ENCODE results near the gene ADAMTSL1.

ADAMTSL1 gene

GRCh38 chr9:18887546-18887945 is 413.6 kb downstream of the ADAMTSL1 start:
- no peak for DNase-seq

- no peak for DNase-seq
These were observed 414.3 kb downstream of the ADAMTSL1 start for GRCh38 chr9:18888290-18888689.

GRCh38 chr9:18889550-18889949 is 415.6 kb downstream of the ADAMTSL1 start:
- no peak for DNase-seq

GRCh38 chr9:18890372-18890771 is 416.4 kb downstream of the ADAMTSL1 start:
- DNase-seq, result peak; percentile 38

- no peak for DNase-seq
These were observed 418.2 kb downstream of the ADAMTSL1 start for GRCh38 chr9:18891946-18892670.

- DNase-seq, result peak; percentile 72
These were observed 419.1 kb downstream of the ADAMTSL1 start for GRCh38 chr9:18893046-18893445.

GRCh38 chr9:18893491-18893890 is 419.5 kb downstream of the ADAMTSL1 start:
- DNase-seq, result no peak

GRCh38 chr9:18896004-18896403 is 422.1 kb downstream of the ADAMTSL1 start:
- no peak for DNase-seq

GRCh38 chr9:18896531-18897179 is 422.7 kb downstream of the ADAMTSL1 start:
- peak; percentile 10 for DNase-seq

GRCh38 chr9:18903450-18903849 is 429.5 kb downstream of the ADAMTSL1 start:
- no peak for DNase-seq

GRCh38 chr9:18905028-18905882 is 431.3 kb downstream of the ADAMTSL1 start:
- no peak for DNase-seq

GRCh38 chr9:18905883-18906629 is 432.1 kb downstream of the ADAMTSL1 start:
- DNase-seq, result no peak

GRCh38 chr9:18906656-18907395 is 432.9 kb downstream of the ADAMTSL1 start:
- no peak for DNase-seq

- DNase-seq, result no peak
These were observed 434.1 kb downstream of the ADAMTSL1 start for GRCh38 chr9:18907927-18908625.

- no peak for DNase-seq
These were observed 435.4 kb downstream of the ADAMTSL1 start for GRCh38 chr9:18909140-18910018.

GRCh38 chr9:18910435-18910834 is 436.5 kb downstream of the ADAMTSL1 start:
- no peak for DNase-seq

GRCh38 chr9:18910916-18911315 is 437.0 kb downstream of the ADAMTSL1 start:
- DNase-seq, result no peak

- DNase-seq, result no peak
These were observed 437.9 kb downstream of the ADAMTSL1 start for GRCh38 chr9:18911714-18912342.

- no peak for DNase-seq
These were observed 446.5 kb downstream of the ADAMTSL1 start for GRCh38 chr9:18920141-18921084.
